Renal cortical epithelial cell (primary cell): ENCODE data around the gene PTPN14. TPM values are rescaled to one million over a fixed set of nuclear protein-coding genes. Genes with fewer than 3 reads are reported as not detected.

Experiments used
- DNase-seq: peaks from one replicate; pipeline ENCODE4 v3.0.0-alpha.2; 2011; ENCODE audit warnings: low read depth
- total RNA-seq: library from RNA; depleted of rRNA; stranded (reverse); fragments of >200 nt; gene quantifications from 2 replicates; pipeline ENCODE4 v1.2.3, GENCODE V29; 2014

PTPN14 gene
- total RNA-seq, 1 donor from 2014 or later = 114 TPM

DNA sequence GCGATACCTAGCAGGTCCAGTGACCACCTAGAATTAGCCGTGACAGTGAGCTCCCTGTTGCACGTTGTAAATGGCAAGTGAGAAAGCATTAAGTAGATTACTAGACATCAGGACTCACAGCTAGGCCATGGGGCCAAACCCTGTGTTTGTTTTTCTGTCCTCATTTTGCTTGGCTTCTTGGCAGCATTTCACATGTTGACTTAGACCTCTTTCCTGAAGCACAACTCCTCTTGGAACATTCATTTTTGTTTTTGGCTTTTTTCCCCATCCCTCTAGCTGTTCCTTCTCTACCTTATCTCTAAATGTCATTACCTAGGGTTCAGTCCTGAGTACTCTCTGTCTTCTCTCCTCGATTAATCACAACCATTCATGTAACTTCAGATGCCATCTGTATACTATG, 16.9 kb upstream of the PTPN14 start:
- DNase-seq = peak; percentile 50

- no peak for DNase-seq
Observed at GRCh38 chr1:214567481-214567980, 16.1 kb upstream of the PTPN14 start.

- DNase-seq = peak; percentile 82
Observed at GRCh38 chr1:214566158-214567104, 15.0 kb upstream of the PTPN14 start.

GRCh38 chr1:214565310-214565709, 13.9 kb upstream of the PTPN14 start:
- no peak for DNase-seq

- no peak for DNase-seq
Observed at GRCh38 chr1:214563881-214564280, 12.5 kb upstream of the PTPN14 start.

GRCh38 chr1:214557952-214558735, 6.7 kb upstream of the PTPN14 start:
- peak; percentile 93 for DNase-seq

DNA sequence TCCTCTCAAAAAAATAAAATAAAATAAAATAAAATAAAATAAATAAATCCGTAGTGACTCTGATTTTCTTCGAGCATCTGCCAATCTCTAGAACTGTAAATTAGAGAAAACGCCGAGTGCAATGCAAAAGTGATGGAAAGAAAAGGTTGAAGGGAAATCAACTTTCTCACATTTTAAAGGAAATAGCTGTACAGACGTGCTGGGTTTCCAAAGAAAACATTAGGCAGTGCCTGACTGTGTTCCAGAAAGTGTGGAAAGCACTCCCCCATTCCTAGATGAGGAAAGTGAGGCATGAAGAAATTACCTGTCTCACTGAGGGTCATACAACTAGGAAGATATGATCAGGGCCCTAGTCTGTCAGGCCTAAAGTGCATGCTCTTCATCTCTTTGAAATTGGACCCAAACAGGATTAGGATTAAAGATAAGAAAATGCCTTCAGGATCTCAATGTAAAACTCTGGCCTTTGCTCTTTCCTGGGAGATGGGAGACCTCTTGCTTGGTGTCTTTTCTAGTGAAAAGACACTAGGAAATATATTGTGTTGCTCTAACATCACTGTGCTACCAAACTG, 1.8 kb upstream of the PTPN14 start:
- DNase-seq = no peak

DNA sequence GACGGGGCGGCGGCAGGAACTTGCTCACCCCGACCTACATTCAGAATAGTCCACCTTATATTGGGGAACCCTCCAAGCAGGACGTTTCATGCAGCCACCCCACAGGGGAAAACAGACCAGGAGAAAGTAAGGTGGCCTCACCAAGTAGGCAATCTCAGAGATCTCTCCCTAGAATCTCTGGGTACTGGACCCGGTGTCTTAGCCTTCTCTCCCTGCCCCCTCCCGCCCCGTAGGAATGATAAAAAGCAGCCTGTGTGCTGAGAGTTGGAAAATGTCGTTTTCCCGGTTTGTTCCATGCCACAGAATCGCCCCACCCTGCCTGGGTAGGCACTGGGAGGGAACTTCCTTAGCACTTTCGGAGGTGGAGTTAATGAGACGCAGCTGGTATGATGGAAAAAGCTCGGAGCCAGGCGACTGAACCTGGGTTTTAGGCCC, 789 bp upstream of the PTPN14 start:
- peak; percentile 88 for DNase-seq

DNA sequence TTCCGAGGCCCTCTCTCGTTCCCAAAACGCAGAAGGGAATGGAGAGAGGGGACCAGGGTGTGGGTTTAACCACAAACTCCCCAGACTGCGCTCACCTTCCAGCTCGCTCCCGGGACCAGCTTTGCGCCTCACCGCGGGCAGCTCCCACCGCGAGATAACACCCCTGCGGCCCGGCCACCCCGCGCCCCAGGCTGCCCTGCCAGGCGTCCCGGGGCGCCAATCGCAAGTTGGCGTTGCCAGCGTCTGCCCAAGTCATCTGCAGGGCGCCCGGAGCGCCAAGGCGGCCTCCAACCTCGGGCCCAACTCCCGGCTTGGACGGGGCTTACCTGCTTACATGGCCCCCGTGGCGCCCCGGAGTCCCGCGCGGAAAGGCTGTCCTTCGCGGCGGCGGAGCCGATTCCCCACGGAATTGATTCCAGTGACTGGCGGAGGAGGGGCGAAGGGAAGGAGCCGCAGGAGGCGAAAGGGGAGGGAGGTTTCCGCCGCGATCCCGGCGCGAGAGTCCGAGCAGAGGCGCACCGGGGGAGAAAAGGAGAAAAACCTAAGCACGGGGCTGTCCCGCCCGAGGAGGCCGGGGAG, 456 bp downstream of the PTPN14 start:
- DNase-seq = no peak

DNA sequence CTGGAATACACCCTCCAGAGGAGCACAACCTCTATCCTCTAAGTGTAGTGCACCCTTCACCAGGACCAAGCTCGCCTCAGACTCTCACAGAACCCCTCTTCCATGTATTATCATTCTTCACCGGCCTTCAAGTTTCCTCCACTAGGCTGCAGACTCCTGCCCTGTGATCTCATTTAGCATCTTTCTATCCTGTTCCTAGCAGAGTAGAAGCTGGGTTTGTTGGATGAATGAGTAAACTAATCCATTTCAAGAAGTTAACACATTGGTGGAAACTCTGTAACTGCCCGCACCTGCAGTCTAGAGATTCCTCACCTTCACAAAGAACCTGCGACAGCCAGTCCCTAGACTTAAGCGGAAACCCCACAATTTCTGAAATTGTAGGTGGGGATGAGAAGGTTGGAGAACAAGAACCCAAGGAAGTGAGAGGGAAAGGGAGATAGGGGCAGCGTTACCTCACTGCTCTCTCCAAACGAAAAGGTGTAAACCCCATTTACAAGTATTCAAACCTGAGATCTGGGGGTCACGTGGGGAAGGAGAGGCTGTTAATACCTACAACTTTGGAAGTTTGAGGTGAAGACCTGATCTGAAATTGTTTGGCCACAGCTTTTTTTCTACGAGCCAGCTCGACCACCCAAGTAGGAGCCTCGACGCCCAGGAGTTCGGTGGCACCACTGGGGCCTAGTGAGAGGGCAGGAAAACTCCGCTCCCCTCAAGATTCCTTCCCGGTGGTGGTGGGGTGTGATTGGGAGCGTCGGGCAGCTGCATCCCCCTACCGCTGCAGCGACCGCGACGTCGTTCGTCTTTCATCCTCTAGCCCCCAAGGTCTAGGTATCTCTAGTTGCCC, 1.2 kb downstream of the PTPN14 start:
- peak; percentile 51 for DNase-seq

DNA sequence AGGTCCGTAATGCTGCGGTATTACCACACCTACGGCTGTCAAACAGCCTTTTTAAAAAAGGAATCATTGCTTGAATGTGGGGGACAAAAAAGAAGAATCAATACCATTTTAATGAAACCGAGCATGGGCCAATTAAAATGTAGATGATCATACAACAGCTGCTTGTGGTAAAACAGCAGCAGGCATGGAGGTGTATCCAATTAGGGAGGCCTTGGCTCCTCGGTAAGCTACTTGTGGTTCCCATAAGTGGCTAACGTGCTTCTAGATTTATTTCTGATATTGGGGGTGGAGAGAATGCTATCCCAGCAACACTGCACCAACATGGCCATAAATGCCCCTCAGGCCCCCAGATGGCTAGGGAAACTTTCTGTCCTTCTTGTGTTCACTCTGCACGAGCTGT, 1.8 kb downstream of the PTPN14 start:
- DNase-seq = no peak

- peak; percentile 65 for DNase-seq
Observed at GRCh38 chr1:214548988-214549387, 2.4 kb downstream of the PTPN14 start.

- no peak for DNase-seq
Observed at GRCh38 chr1:214548271-214548670, 3.1 kb downstream of the PTPN14 start.

GRCh38 chr1:214547747-214548146, 3.7 kb downstream of the PTPN14 start:
- no peak for DNase-seq

DNA sequence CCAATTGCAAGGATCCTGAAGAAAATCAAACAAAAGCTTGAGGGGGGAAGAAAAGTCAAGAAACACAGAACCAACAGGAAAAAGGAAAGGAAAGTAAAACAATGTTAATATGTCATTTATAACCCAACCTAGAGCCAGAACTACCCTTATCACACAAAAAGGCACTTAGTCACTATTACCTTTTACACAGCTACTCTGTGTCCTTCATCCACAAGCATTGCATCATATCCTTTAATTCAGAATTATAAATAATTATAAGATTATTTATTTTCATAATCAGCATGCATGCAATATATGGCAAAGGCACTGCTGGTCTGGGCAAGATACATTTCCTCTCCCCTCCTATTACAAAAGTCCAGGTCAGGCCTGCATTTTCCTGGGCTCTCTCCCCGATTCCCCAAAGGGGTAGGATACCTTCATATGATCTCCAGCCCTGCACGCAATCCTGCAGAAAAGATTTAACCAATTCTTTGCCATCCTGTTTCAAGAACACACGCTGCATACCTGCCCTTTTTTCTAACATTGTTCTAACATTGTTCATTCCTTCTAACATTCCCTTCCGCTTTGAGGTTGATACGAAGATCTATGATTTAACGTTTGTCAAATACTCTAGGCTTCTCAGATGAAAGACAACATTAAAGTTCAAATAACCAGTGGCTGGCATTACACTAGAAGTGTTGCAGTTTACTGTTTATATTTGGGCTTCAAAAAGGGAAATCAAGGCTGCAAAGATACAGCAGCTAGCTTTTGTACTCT, 4.3 kb downstream of the PTPN14 start:
- peak; percentile 55 for DNase-seq

DNA sequence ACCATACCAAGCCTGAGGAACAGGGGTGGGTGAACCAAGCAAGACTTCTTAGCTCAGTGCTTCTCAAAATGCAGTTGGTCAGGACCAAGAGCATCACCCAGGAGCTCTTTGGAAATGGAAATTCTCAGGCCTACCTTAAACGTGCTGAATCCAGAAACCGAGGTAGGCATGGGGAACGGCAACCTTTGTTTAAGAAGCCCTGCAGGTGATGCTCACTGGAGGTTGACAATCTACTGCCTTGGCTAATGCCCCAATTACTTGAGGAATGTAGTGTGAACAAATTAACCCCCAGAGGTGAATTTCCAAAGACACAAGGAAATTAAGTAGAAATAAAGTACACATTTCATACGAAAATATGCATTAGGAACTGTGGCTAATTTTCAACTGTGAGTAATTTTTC, 5.3 kb downstream of the PTPN14 start:
- DNase-seq = peak; percentile 57

GRCh38 chr1:214545293-214545692, 6.1 kb downstream of the PTPN14 start:
- DNase-seq = no peak

DNA sequence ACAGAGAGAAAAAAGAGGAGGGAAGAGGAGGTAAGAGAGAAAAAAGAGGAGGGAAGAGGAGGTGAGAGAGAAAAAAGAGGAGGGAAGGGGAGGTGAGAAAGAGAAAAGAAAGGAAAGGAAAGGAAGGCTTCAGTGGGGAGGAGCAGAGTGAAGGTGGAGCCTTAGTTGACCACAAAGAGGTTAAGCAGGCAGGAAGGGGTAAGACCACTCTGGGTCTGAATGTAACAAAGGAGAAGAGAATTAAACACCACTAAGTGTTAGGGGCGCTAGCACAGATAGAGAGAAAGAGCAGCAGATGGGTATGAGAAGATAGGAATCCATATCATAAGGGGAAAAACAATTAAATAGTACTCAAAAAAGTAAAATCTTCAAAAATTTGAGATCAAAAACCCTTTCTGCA, 6.6 kb downstream of the PTPN14 start:
- no peak for DNase-seq

DNA sequence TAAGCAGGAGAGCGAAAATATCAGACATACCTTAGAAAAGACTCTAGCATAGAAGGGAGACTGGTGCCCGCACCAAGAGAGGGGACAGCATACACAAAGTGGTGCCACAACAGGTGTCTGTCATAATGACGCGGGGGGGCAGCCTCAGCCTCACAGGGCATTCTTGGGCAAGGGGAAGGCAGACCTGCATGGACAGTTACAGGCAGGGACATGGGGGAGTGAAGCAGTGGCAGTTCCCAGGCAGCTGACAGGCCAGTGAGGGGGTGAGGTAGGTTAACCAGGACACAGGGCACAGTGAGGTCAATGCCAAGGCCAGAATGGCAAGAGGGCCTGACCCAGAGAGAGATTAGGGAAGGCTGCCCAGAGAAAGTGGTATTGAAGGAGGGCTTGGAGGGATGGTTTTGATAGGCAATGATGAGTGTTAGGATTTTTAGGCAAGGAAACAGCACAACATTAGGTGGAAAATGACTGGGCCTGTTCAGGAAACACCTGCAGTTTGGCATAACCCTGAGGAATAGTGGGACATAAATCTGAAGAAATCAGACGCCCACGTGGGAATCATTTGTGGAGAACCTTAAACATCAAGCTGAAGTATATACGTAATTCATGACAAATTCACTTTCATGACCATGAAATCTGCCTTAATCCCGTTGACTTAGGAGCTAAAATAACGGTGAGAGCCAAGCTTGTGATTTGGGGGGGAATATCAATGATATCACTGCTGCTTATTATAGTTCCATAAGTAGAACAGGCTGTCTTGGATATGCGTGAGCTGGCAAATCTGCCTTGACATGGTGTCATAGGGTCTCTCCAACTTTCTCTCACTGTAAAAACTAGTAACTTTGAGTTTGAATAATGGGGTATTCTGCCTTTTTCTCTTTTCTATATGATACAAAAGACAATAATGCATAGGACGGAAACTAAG, 8.9 kb downstream of the PTPN14 start:
- DNase-seq = no peak
